GM12878 (cell line): ENCODE measurements around the gene GPR141. TPM values are rescaled to one million over a fixed set of nuclear protein-coding genes. Genes with fewer than 3 reads are reported as not detected.

Experiments used
- ATAC-seq: fragments of 200-7000 bp; cut with Tn5 transposase; 3 replicates; pipeline ENCODE4 v1.9.1; 2020; ENCODE audit warnings: mild to moderate bottlenecking, moderate library complexity
- BruUV-seq: library from RNA; stranded (reverse); fragments of 400-500 nt; replicated peaks from 2 replicates; lab custom pipeline; 2021; lab: Mats Ljungman, UMichigan
- CTCF ChIA-PET: fragments of 300-600 bp; sonication (Branson Sonifier 250); formaldehyde crosslinking; extraction: SDS; loops from one replicate; lab custom pipeline; 2021; ENCODE audit warnings: inconsistent platforms; lab: Yijun Ruan, JAX
- POLR2A ChIA-PET: fragments of 350-600 bp; formaldehyde crosslinking; extraction: SDS; loops from one replicate; lab custom pipeline; 2021; ENCODE audit warnings: inconsistent platforms; lab: Charles Lee
- RAD21 ChIA-PET: fragments of 300-600 bp; sonication (Branson Sonifier 250); formaldehyde crosslinking; loops from one replicate; lab custom pipeline; 2023; ENCODE audit warnings: antibody characterized with exemption; ENCODE audit not compliant: unreplicated experiment; lab: Charles Lee
- SMC1A ChIA-PET: fragments of 300-600 bp; sonication (Branson Sonifier 250); formaldehyde crosslinking; loops from one replicate; lab custom pipeline; 2023; ENCODE audit not compliant: unreplicated experiment, uncharacterized antibody; lab: Charles Lee
- DNase-seq: peaks from one replicate; pipeline ENCODE4 v3.0.0-alpha.2; 2011; ENCODE audit warnings: low read depth, low spot score
- FAIRE-seq: peaks from 3 replicates; lab custom pipeline; 2011; peaks lifted over from hg19 to GRCh38; lab: Jason Lieb, UNC
- H2AFZ ChIP-seq: 2 replicates; pipeline ENCODE4 v1.6.0; 2011; ENCODE audit warnings: low read depth, low read length, control low read depth; ENCODE audit not compliant: control insufficient read depth
- H3K27ac ChIP-seq: 2 replicates; pipeline ENCODE4 v1.5.1; 2011; ENCODE audit warnings: control low read depth; ENCODE audit not compliant: control insufficient read depth, insufficient read depth
- H3K27me3 ChIP-seq, 2 experiments: replicated peaks in 1 of 2; 2 replicates each; pipeline versions ENCODE4 v1.6.0 to v1.6.1; 2011; ENCODE audit warnings: low read length in 1 of 2; ENCODE audit not compliant: control insufficient read depth in 2 of 2, insufficient read depth in 2 of 2
- H3K36me3 ChIP-seq, 2 experiments: 2 replicates each; pipeline ENCODE4 v1.5.1; 2011; ENCODE audit warnings: low read length in 1 of 2; ENCODE audit not compliant: control insufficient read depth in 2 of 2, insufficient read depth in 2 of 2
- H3K4me1 ChIP-seq: 2 replicates; pipeline ENCODE4 v1.6.1; 2011; ENCODE audit warnings: mild to moderate bottlenecking, low read length, moderate library complexity, mixed read lengths; ENCODE audit not compliant: control insufficient read depth, insufficient read depth
- H3K4me2 ChIP-seq: 2 replicates; pipeline ENCODE4 v1.6.0; 2011; ENCODE audit warnings: control low read depth; ENCODE audit not compliant: control insufficient read depth, insufficient read depth
- H3K4me3 ChIP-seq: fragments of 200-600 bp; sonication (generic); 2 replicates; pipeline ENCODE4 v1.5.1; 2016
- H3K79me2 ChIP-seq: 2 replicates; pipeline ENCODE4 v1.6.0; 2011; ENCODE audit warnings: low read length; ENCODE audit not compliant: control insufficient read depth, insufficient read depth
- H3K9ac ChIP-seq: 2 replicates; pipeline ENCODE4 v1.8.0; 2011; ENCODE audit warnings: low read length, control low read depth, mixed read lengths; ENCODE audit not compliant: control insufficient read depth, insufficient read depth
- H3K9me3 ChIP-seq: replicated peaks from 3 replicates; pipeline ENCODE4 v1.5.1; 2011; ENCODE audit warnings: mild to moderate bottlenecking, low read length; ENCODE audit not compliant: control insufficient read depth, insufficient read depth
- H4K20me1 ChIP-seq: 2 replicates; pipeline ENCODE4 v1.6.0; 2011; ENCODE audit not compliant: control insufficient read depth, insufficient read depth
- BHLHE40 ChIP-seq, 2 experiments: fragments of 450-650 bp in 1 of 2; IDR thresholded peaks; 2 replicates each; pipeline ENCODE4 v1.6.1; 2011 to 2017; ENCODE audit warnings: low read depth in 2 of 2, borderline replicate concordance in 1 of 2, improper control_type of control experiment in 1 of 2, low read length in 1 of 2, mild to moderate bottlenecking in 1 of 2
- EED ChIP-seq: sonication (generic); IDR thresholded peaks from 2 replicates; pipeline ENCODE4 v1.6.1; 2016; ENCODE audit warnings: antibody characterized with exemption, low read depth
- ESRRA ChIP-seq: IDR thresholded peaks from 2 replicates; pipeline ENCODE4 v1.6.1; 2012; ENCODE audit warnings: mild to moderate bottlenecking, low read length, improper control_type of control experiment
- GATAD2B ChIP-seq: fragments of 450-650 bp; conservative IDR thresholded peaks from 2 replicates; pipeline ENCODE4 v1.6.1; 2017; ENCODE audit warnings: low read depth, mild to moderate bottlenecking, moderate library complexity
- RB1 ChIP-seq: fragments of 450-650 bp; formaldehyde crosslinking; IDR thresholded peaks from 2 replicates; pipeline ENCODE4 v1.6.1; 2017; ENCODE audit warnings: mild to moderate bottlenecking, borderline replicate concordance
- RCOR1 ChIP-seq: conservative IDR thresholded peaks from 2 replicates; pipeline ENCODE4 v1.6.1; 2012; ENCODE audit warnings: low read depth, low read length, improper control_type of control experiment
- TCF3 ChIP-seq: IDR thresholded peaks from 2 replicates; pipeline ENCODE4 v1.6.1; 2012; ENCODE audit warnings: low read depth, mild to moderate bottlenecking, low read length, borderline replicate concordance; ENCODE audit not compliant: insufficient read depth
- YBX1 ChIP-seq: fragments of 450-650 bp; IDR thresholded peaks from 2 replicates; pipeline ENCODE4 v1.6.1; 2016; ENCODE audit warnings: antibody characterized with exemption
- ZNF622 ChIP-seq: fragments of 450-650 bp; IDR thresholded peaks from 2 replicates; pipeline ENCODE4 v1.6.1; 2017; ENCODE audit warnings: mild to moderate bottlenecking, inconsistent platforms
- WGBS: methylation state at CpG from one replicate; pipeline ENCODE4 v1.1.6; 2016; ENCODE audit warnings: low lambda C conversion rate; ENCODE audit not compliant: insufficient replicate concordance, insufficient coverage; ENCODE audit errors: missing lambda C conversion rate; 5-methylcytosine and 5-hydroxymethylcytosine counted together
- in situ Hi-C: fragments of 300-500 bp; cut with MboI; formaldehyde crosslinking; loops from 9 replicates; pipeline ENCODE4 v1.14.3; 2018; ENCODE audit warnings: mixed read lengths
- intact Hi-C: fragments of 100-400 bp; cut with micrococcal nuclease; formaldehyde crosslinking; loops from one replicate; pipeline ENCODE4 v1.14.2; 2022; ENCODE audit not compliant: unreplicated experiment
- polyA plus RNA-seq, 11 experiments: library from polyadenylated mRNA; depleted of rRNA in 4 of 11; unstranded in 6 of 11; stranded (reverse) in 5 of 11; fragments of >200 nt; fragmentation: Nextera tagmentation in 4 of 11; fragmentation: Illumina TruSeq in 1 of 11; extraction: Ambion mirVana in 4 of 11; extraction: Trizol in 1 of 11; gene quantifications; 1 replicate in 1 of 11; 2 replicates in 10 of 11; pipeline versions ENCODE4 v1.2.1 to v1.2.3, GENCODE V29; 2011 to 2016; ENCODE audit warnings: inconsistent platforms in 2 of 11, missing spikeins in 2 of 11, low read depth in 1 of 11
- total RNA-seq, 4 experiments: library from RNA; depleted of rRNA in 3 of 4; stranded (reverse); fragments of >200 nt in 3 of 4; fragmentation: Illumina TruSeq in 1 of 4; extraction: Trizol in 1 of 4; gene quantifications; 2 replicates each; pipeline versions ENCODE4 v1.2.1 to v1.2.3, GENCODE V29; 2013 to 2021
- TF ChIP-seq, protein P1 (sequence below): fragments of 450-650 bp; IDR thresholded peaks from 2 replicates; pipeline ENCODE4 v1.6.1; 2017; ENCODE audit warnings: borderline replicate concordance
- TF ChIP-seq, protein P2 (sequence below): IDR thresholded peaks from 2 replicates; pipeline ENCODE4 v1.6.1; 2012; ENCODE audit warnings: improper control_type of control experiment, low read depth, low read length; ENCODE audit not compliant: insufficient replicate concordance
- TF ChIP-seq, protein P3 (sequence below): fragments of 450-650 bp; conservative IDR thresholded peaks from 2 replicates; pipeline ENCODE4 v1.6.1; 2017; ENCODE audit warnings: mild to moderate bottlenecking, moderate library complexity
- TF ChIP-seq, protein P4 (sequence below): fragments of 450-650 bp; IDR thresholded peaks from 2 replicates; pipeline ENCODE4 v1.6.1; 2016; ENCODE audit warnings: mild to moderate bottlenecking

GPR141 gene
- total and polyA plus RNA-seq, 10 of the 15 experiments (the other 5 are each of a cell fraction or from before 2014, with no cell fraction given), result 0.56 to 3.9 (median 1.2) TPM

DNA sequence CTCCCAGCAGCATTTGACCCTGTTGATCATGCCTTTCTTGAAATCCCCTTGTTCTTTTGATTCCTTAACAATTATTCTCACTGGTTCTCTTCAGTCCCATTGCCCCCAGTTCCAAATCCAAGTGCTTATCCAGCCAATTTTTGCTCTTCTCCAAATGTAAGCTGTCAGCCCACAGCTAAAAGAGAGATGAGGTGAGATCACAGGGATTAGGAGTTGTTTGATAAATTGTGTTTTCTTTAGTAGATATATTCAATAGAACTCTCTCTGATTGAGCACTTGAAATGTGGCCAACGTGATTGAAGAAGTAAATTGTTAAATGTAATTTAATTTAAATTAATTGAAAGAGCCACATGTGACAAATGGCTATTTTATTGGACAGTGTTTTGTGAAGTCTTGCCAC, 88.2 kb downstream of the GPR141 start:
- CTCF ChIA-PET, result interaction anchor here (0.6 to 1.2 kb wide), 3 partner anchors 16 to 343 kb away, joined by 3 read pairs; partner anchors contain the start of gene GPR141
- no peak overlapping the region for H2AFZ ChIP-seq

More for the DNA sequence above, 88.2 kb downstream of the GPR141 start:
- no peaks in the 10 kb centered on the region for H3K27me3 ChIP-seq
- BruUV-seq, result no TSS peak
- H3K9ac ChIP-seq, result no peak overlapping the region
- ChIA-PET RAD21 (interaction anchor here (1.0 to 1.2 kb wide), 3 partner anchors 11 to 60 kb away, joined by 4 to 5 read pairs (median 4); no protein-coding TSS in a partner anchor), POLR2A (interaction anchor here (0.8 to 1.0 kb wide), 2 partner anchors 10 to 20 kb away, joined by 3 read pairs; no protein-coding TSS in a partner anchor), SMC1A (interaction anchor here (0.6 to 8.5 kb wide), 8 partner anchors 10 to 84 kb away, joined by 3 to 86 read pairs (median 3); no protein-coding TSS in a partner anchor)
- peaks cover 8% of the 10 kb centered on the region for H3K9me3 ChIP-seq
- H3K36me3 ChIP-seq, result no peaks in the 10 kb centered on the region
- no peaks in the 10 kb centered on the region for H3K4me1 ChIP-seq
- no peak overlapping the region for H3K4me3 ChIP-seq
- no peak for ATAC-seq
- in situ Hi-C loops (no loop called here), intact Hi-C loops (no loop called here)
- no peak overlapping the region for H3K4me2 ChIP-seq
- no peaks in the 10 kb centered on the region for H4K20me1 ChIP-seq
- no peak for DNase-seq
- no peak overlapping the region for H3K27ac ChIP-seq
- TF ChIP-seq TCF3 (no peak), ZNF622 (no peak), BHLHE40 (IDR thresholded peaks at IDR 0.05; ENCODE audit: borderline replicate concordance in 1 of 2, low read depth in 2 of 2, low read length in 1 of 2) (no peak), EED (no peak), RB1 (no peak), GATAD2B (no peak), YBX1 (no peak), RCOR1 (no peak), ESRRA (no peak)
- TF ChIP-seq, protein P1, sequence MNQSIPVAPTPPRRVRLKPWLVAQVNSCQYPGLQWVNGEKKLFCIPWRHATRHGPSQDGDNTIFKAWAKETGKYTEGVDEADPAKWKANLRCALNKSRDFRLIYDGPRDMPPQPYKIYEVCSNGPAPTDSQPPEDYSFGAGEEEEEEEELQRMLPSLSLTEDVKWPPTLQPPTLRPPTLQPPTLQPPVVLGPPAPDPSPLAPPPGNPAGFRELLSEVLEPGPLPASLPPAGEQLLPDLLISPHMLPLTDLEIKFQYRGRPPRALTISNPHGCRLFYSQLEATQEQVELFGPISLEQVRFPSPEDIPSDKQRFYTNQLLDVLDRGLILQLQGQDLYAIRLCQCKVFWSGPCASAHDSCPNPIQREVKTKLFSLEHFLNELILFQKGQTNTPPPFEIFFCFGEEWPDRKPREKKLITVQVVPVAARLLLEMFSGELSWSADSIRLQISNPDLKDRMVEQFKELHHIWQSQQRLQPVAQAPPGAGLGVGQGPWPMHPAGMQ, result no peak
- TF ChIP-seq, protein P2, sequence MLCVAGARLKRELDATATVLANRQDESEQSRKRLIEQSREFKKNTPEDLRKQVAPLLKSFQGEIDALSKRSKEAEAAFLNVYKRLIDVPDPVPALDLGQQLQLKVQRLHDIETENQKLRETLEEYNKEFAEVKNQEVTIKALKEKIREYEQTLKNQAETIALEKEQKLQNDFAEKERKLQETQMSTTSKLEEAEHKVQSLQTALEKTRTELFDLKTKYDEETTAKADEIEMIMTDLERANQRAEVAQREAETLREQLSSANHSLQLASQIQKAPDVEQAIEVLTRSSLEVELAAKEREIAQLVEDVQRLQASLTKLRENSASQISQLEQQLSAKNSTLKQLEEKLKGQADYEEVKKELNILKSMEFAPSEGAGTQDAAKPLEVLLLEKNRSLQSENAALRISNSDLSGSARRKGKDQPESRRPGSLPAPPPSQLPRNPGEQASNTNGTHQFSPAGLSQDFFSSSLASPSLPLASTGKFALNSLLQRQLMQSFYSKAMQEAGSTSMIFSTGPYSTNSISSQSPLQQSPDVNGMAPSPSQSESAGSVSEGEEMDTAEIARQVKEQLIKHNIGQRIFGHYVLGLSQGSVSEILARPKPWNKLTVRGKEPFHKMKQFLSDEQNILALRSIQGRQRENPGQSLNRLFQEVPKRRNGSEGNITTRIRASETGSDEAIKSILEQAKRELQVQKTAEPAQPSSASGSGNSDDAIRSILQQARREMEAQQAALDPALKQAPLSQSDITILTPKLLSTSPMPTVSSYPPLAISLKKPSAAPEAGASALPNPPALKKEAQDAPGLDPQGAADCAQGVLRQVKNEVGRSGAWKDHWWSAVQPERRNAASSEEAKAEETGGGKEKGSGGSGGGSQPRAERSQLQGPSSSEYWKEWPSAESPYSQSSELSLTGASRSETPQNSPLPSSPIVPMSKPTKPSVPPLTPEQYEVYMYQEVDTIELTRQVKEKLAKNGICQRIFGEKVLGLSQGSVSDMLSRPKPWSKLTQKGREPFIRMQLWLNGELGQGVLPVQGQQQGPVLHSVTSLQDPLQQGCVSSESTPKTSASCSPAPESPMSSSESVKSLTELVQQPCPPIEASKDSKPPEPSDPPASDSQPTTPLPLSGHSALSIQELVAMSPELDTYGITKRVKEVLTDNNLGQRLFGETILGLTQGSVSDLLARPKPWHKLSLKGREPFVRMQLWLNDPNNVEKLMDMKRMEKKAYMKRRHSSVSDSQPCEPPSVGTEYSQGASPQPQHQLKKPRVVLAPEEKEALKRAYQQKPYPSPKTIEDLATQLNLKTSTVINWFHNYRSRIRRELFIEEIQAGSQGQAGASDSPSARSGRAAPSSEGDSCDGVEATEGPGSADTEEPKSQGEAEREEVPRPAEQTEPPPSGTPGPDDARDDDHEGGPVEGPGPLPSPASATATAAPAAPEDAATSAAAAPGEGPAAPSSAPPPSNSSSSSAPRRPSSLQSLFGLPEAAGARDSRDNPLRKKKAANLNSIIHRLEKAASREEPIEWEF, result no peak
- TF ChIP-seq, protein P3, sequence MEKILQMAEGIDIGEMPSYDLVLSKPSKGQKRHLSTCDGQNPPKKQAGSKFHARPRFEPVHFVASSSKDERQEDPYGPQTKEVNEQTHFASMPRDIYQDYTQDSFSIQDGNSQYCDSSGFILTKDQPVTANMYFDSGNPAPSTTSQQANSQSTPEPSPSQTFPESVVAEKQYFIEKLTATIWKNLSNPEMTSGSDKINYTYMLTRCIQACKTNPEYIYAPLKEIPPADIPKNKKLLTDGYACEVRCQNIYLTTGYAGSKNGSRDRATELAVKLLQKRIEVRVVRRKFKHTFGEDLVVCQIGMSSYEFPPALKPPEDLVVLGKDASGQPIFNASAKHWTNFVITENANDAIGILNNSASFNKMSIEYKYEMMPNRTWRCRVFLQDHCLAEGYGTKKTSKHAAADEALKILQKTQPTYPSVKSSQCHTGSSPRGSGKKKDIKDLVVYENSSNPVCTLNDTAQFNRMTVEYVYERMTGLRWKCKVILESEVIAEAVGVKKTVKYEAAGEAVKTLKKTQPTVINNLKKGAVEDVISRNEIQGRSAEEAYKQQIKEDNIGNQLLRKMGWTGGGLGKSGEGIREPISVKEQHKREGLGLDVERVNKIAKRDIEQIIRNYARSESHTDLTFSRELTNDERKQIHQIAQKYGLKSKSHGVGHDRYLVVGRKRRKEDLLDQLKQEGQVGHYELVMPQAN, result no peak
- TF ChIP-seq, protein P4, sequence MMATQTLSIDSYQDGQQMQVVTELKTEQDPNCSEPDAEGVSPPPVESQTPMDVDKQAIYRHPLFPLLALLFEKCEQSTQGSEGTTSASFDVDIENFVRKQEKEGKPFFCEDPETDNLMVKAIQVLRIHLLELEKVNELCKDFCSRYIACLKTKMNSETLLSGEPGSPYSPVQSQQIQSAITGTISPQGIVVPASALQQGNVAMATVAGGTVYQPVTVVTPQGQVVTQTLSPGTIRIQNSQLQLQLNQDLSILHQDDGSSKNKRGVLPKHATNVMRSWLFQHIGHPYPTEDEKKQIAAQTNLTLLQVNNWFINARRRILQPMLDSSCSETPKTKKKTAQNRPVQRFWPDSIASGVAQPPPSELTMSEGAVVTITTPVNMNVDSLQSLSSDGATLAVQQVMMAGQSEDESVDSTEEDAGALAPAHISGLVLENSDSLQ, result no peak
- 89% methylated on average over 1 of the region's 1 CpG for WGBS
- no peaks in the 10 kb centered on the region for H3K79me2 ChIP-seq
- no peak for FAIRE-seq
